Stimulated activated CD8-positive, alpha-beta memory T cell treated with anti-CD3 and anti-CD28 coated beads, Interleukin-12 subunit alpha, Interleukin-12 subunit beta, amount 100 ng/mL, for 24 hours (primary cell): ENCODE data around the gene PTK7.

ENCODE experiments used
- DNase-seq: peaks from one replicate; pipeline ENCODE4 v3.0.0-alpha.2; 2020; ENCODE audit errors: extremely low read depth

Gene PTK7

GRCh38 chr6:43144879-43145278 is 68.8 kb downstream of the PTK7 start:
- DNase-seq = no peak

- DNase-seq = no peak
Measured at GRCh38 chr6:43146261-43146660, 70.1 kb downstream of the PTK7 start.

GRCh38 chr6:43146709-43147688 is 70.9 kb downstream of the PTK7 start:
- no peak for DNase-seq

- DNase-seq = no peak
Measured at GRCh38 chr6:43147691-43148477, 71.8 kb downstream of the PTK7 start.

- DNase-seq = no peak
Measured at GRCh38 chr6:43149265-43149664, 73.2 kb downstream of the PTK7 start.

- DNase-seq = no peak
Measured at GRCh38 chr6:43150051-43150751, 74.1 kb downstream of the PTK7 start.

GRCh38 chr6:43159599-43159998 is 83.5 kb downstream of the PTK7 start:
- no peak for DNase-seq

GRCh38 chr6:43163899-43164298 is 87.8 kb downstream of the PTK7 start:
- DNase-seq = no peak

- no peak for DNase-seq
Measured at GRCh38 chr6:43170417-43170930, 94.4 kb downstream of the PTK7 start.

GRCh38 chr6:43170931-43171706 is 95.0 kb downstream of the PTK7 start, which contains the start of gene SRF:
TSS of gene SRF (plus strand) at chr6:43171269. CDS start at chr6:43171657, 388 bp downstream.
- peak; percentile 99 for DNase-seq

GRCh38 chr6:43171707-43172103 is 95.6 kb downstream of the PTK7 start:
- DNase-seq = no peak

GRCh38 chr6:43172104-43173007 is 96.2 kb downstream of the PTK7 start:
- DNase-seq = peak; percentile 14

GRCh38 chr6:43173591-43174262 is 97.6 kb downstream of the PTK7 start:
- no peak for DNase-seq

GRCh38 chr6:43174263-43175112 is 98.4 kb downstream of the PTK7 start:
- DNase-seq = peak; percentile 85

GRCh38 chr6:43175676-43176422 is 99.7 kb downstream of the PTK7 start:
- no peak for DNase-seq

GRCh38 chr6:43176423-43176786 is 100.3 kb downstream of the PTK7 start:
- DNase-seq = no peak

GRCh38 chr6:43178150-43178549 is 102.0 kb downstream of the PTK7 start:
- no peak for DNase-seq
